ENCODE results near the gene PCDH12.

Gene PCDH12

DNA sequence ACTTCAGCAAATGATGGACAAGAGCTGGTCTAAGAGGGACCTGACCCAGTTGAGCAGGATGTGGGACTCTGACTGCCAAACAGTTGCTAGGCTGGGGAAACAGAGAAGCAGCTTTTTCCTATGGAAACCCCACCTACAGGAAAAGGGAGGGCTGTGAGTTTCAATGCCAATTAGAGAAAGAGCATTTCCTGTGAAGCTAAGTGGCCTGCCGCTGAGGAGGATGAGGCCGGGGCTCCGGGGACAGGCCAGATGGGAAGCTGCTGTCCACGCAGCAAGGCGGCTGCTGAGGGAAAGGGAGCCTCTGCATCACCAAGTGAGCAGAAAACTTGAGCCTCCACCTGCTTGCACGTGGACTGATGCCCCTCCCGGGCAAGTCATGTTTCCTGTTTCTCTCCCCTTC lies at the start of gene PCDH12:
Gene PCDH12 (minus strand): TSS at position 90 of the 400 bp plus-strand sequence. CDS start 351 bp downstream, outside the sequence.
- TF ChIP-seq, protein P1, sequence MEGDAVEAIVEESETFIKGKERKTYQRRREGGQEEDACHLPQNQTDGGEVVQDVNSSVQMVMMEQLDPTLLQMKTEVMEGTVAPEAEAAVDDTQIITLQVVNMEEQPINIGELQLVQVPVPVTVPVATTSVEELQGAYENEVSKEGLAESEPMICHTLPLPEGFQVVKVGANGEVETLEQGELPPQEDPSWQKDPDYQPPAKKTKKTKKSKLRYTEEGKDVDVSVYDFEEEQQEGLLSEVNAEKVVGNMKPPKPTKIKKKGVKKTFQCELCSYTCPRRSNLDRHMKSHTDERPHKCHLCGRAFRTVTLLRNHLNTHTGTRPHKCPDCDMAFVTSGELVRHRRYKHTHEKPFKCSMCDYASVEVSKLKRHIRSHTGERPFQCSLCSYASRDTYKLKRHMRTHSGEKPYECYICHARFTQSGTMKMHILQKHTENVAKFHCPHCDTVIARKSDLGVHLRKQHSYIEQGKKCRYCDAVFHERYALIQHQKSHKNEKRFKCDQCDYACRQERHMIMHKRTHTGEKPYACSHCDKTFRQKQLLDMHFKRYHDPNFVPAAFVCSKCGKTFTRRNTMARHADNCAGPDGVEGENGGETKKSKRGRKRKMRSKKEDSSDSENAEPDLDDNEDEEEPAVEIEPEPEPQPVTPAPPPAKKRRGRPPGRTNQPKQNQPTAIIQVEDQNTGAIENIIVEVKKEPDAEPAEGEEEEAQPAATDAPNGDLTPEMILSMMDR (IDR thresholded peaks at IDR 0.05): no peak
- H3K27me3 ChIP-seq (ENCODE audit: control insufficient read depth, insufficient read depth, low read length): no peaks in the 10 kb centered on the region
- no peak within 1 kb of the TSS for H3K9ac ChIP-seq
- no peak within 1 kb of the TSS for H2AFZ ChIP-seq
- H3K79me2 ChIP-seq: no peaks in the 10 kb centered on the region
- peak within 1 kb of the TSS; percentile 21 for H3K4me3 ChIP-seq (ENCODE audit: low read depth, low read length)
- H3K4me2 ChIP-seq (ENCODE audit: low read length): no peak within 1 kb of the TSS
- no peaks in the 10 kb centered on the region for H3K36me3 ChIP-seq (ENCODE audit: control insufficient read depth, insufficient read depth, low read length)
- H3K9me3 ChIP-seq (ENCODE audit: control insufficient read depth, low read length): no peaks in the 10 kb centered on the region
- H3K27ac ChIP-seq: peak within 1 kb of the TSS; percentile 62
- peaks cover 3% of the 10 kb centered on the region for H3K4me1 ChIP-seq

DNA sequence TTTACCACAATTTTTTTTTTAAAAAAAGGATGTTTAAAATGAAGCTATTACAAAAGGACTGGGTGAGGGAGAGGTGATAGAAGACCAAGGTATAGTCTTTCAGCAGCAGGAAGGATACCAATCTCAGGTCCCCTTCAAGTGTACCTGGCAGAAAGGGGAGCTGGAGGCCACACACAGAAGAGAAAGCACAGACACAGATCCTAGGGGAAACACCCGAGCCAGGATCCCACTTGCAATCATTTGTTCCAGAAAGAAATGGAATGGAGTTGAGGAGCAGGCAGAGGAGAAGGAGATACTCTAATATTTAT lies 49.2 kb upstream of the PCDH12 start:
- no peak overlapping the region for H3K4me2 ChIP-seq (ENCODE audit: low read length)
- no peaks in the 10 kb centered on the region for H3K9me3 ChIP-seq (ENCODE audit: control insufficient read depth, low read length)
- peaks cover 2% of the 10 kb centered on the region for H3K4me1 ChIP-seq
- H3K4me3 ChIP-seq (ENCODE audit: low read depth, low read length): no peak overlapping the region
- no peaks in the 10 kb centered on the region for H3K27me3 ChIP-seq (ENCODE audit: control insufficient read depth, insufficient read depth, low read length)
- TF ChIP-seq, protein P1 (IDR thresholded peaks at IDR 0.05): no peak
- H3K36me3 ChIP-seq (ENCODE audit: control insufficient read depth, insufficient read depth, low read length): no peaks in the 10 kb centered on the region
- H2AFZ ChIP-seq: no peak overlapping the region
- H3K27ac ChIP-seq: no peak overlapping the region
- H3K79me2 ChIP-seq: no peaks in the 10 kb centered on the region
- H3K9ac ChIP-seq: no peak overlapping the region

DNA sequence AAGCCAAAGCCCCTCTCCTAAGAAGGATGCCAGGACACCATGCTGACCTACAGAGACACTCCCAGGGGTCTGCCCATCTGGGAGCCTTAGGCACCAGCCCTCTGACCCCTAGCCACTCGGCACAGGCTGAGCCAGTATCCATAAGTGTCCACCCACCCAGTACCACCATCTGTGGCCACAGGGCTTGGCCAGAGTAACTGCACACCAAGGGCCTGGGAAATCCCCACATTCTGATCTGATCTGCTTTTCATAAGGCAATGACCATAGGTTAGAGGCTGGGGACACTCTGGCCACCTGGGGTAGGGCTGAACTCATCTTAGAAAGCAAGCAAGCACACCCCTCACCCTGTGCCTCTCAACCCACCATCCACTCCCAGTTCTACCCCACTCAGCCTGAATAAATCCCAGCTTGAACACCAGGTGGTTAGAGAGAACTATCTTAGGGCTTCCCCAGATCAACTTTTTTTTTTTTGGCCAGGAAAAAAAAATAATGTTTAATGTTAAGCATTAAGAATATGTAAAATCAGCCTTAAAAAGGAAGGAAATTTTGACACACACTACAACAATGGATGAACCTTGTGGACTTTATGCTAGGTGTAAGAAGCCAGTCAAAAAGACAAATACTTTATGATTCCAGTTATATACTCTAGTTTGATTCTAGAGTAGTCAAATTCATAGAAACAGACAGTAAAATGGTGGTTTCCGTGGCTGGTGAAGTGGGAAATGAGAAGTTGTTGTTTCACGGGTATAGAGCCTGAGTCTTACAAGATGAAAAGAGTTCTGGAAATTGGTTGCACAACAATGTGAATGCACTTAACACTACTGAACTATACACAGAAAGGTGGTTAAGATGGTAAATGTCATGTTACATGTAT lies 48.6 kb upstream of the PCDH12 start:
- H3K27me3 ChIP-seq (ENCODE audit: control insufficient read depth, insufficient read depth, low read length): no peaks in the 10 kb centered on the region
- H3K4me1 ChIP-seq: no peaks in the 10 kb centered on the region
- H3K36me3 ChIP-seq (ENCODE audit: control insufficient read depth, insufficient read depth, low read length): no peaks in the 10 kb centered on the region
- no peaks in the 10 kb centered on the region for H3K9me3 ChIP-seq (ENCODE audit: control insufficient read depth, low read length)
- H3K4me2 ChIP-seq (ENCODE audit: low read length): no peak overlapping the region
- no peaks in the 10 kb centered on the region for H3K79me2 ChIP-seq
- no peak overlapping the region for H3K9ac ChIP-seq
- TF ChIP-seq, protein P1 (IDR thresholded peaks at IDR 0.05): no peak
- H2AFZ ChIP-seq: no peak overlapping the region
- H3K4me3 ChIP-seq (ENCODE audit: low read depth, low read length): no peak overlapping the region
- H3K27ac ChIP-seq: no peak overlapping the region

DNA sequence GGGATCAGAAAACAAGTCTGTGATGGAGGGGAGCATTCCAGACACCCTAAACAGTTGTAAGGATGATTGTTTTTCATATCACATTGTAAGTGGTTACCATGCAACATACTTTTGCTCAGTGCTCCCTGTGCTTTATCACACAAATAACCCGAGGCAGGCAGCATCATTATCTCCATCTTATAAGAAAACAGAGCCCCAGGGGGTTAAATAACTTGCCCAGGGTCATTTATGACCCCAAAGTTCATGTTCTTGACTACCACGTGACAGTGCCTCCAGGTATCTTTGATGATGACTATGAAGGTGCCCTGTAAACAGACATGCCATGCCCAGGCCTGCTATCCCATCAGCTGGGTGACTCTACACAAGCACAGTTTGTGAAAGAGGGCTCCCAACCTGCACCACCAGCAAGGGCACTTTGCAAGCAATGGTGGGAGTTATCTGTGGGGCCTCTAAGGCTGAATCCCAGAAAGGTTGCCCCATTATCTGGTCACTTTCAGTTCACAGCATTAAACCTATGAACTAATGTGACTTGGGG lies 45.3 kb upstream of the PCDH12 start:
- Histone ChIP-seq H3K36me3 (ENCODE audit: control insufficient read depth, insufficient read depth, low read length) (no peaks in the 10 kb centered on the region), H3K79me2 (no peaks in the 10 kb centered on the region), H3K4me3 (ENCODE audit: low read depth, low read length) (no peak overlapping the region), H3K27ac (no peak overlapping the region), H3K27me3 (ENCODE audit: control insufficient read depth, insufficient read depth, low read length) (no peaks in the 10 kb centered on the region), H2AFZ (no peak overlapping the region), H3K4me1 (no peaks in the 10 kb centered on the region), H3K4me2 (ENCODE audit: low read length) (no peak overlapping the region), H3K9me3 (ENCODE audit: control insufficient read depth, low read length) (no peaks in the 10 kb centered on the region), H3K9ac (no peak overlapping the region)
- TF ChIP-seq, protein P1 (IDR thresholded peaks at IDR 0.05): no peak
